Measurements from ENCODE around the gene MDGA2. TPM values are rescaled to one million over a fixed set of nuclear protein-coding genes. Genes with fewer than 3 reads are reported as not detected.

The MDGA2 gene
- total and polyA plus RNA-seq, 2 of the 4 experiments (the other 2 are of a cell fraction), result 0.02 TPM; not detected in 1

GRCh38 chr14:47200740-47201139, 474.7 kb downstream of the MDGA2 start:
- Histone ChIP-seq H3K9ac (ENCODE audit: low read depth, low read length) (no peak overlapping the region), H2BK5ac (ENCODE audit: low read depth, low read length, poor library complexity, severe bottlenecking) (no peak overlapping the region), H3K9me1 (ENCODE audit: insufficient read depth, low read length) (no peaks in the 10 kb centered on the region), H2BK15ac (ENCODE audit: low read depth, low read length) (no peak overlapping the region), H3K14ac (replicated peaks; ENCODE audit: low read depth, low read length) (no peak overlapping the region), H4K20me1 (ENCODE audit: insufficient read depth, low read length) (no peaks in the 10 kb centered on the region), H3K56ac (ENCODE audit: extremely low read depth, insufficient read depth, low read length) (no peak overlapping the region), H3K4ac (ENCODE audit: low read depth, low read length) (no peak overlapping the region), H2AK5ac (ENCODE audit: low read depth, low read length) (no peak overlapping the region), H3K27ac (ENCODE audit: insufficient read depth, low read length) (no peak overlapping the region), H4K91ac (ENCODE audit: insufficient read depth, low read depth, low read length) (no peak overlapping the region), H3K36me3 (ENCODE audit: control insufficient read depth, insufficient read depth, low read length) (no peaks in the 10 kb centered on the region), H2AFZ (replicated peaks; ENCODE audit: low read length, poor library complexity) (no peak overlapping the region), H4K8ac (ENCODE audit: low read depth in 2 of 2, low read length in 2 of 2) (no peak overlapping the region), H3K4me3 (ENCODE audit: insufficient read depth, low read depth, low read length) (no peak overlapping the region), H2BK120ac (ENCODE audit: low read depth, low read length) (no peak overlapping the region), H2AK9ac (replicated peaks; ENCODE audit: low read depth, low read length, poor library complexity) (no peak overlapping the region), H3K9me3 (ENCODE audit: control insufficient read depth, insufficient read depth, low read length) (peaks cover 5% of the 10 kb centered on the region), H3K4me2 (ENCODE audit: low read depth, low read length) (no peak overlapping the region), H3K18ac (ENCODE audit: low read depth, low read length) (no peak overlapping the region), H3K4me1 (ENCODE audit: control insufficient read depth, insufficient read depth, low read length) (no peaks in the 10 kb centered on the region), H2BK20ac (ENCODE audit: low read depth, low read length) (no peak overlapping the region), H3K23ac (ENCODE audit: low read depth, low read length) (no peak overlapping the region), H4K5ac (ENCODE audit: low read depth, low read length) (no peak overlapping the region), H3K27me3 (ENCODE audit: control insufficient read depth, insufficient read depth, low read length) (no peaks in the 10 kb centered on the region), H3K79me1 (ENCODE audit: low read depth in 1 of 2, low read length in 2 of 2) (no peaks in the 10 kb centered on the region)
- WGBS, 2 experiments (ENCODE audit: extremely low coverage in 2 of 2, insufficient read length in 1 of 2), result 69% methylated on average over 14 of the region's 18 CpGs; no CpG with 5 or more reads in 1 of the 2 experiments
- DNase-seq (no peak), ATAC-seq (ENCODE audit: low read depth) (no peak)
- POLR2A ChIA-PET (ENCODE audit: unreplicated experiment), result no interaction called here
- in situ Hi-C loops (cut with MboI; ENCODE audit: low sequenced_read_pairs), result no loop called here
- CTCF ChIA-PET, result no interaction called here
- intact Hi-C loops (cut with micrococcal nuclease), result no loop called here
- dilution Hi-C loops (cut with HindIII; ENCODE audit: low sequenced_read_pairs, unreplicated experiment), result no loop called here
- TF ChIP-seq RAD21 (IDR thresholded peaks at IDR 0.05; ENCODE audit: low read length) (no peak), CHD1 (IDR thresholded peaks at IDR 0.05; ENCODE audit: low read depth, low read length) (no peak), RCOR1 (IDR thresholded peaks at IDR 0.05; ENCODE audit: insufficient replicate concordance, low read length) (no peak), BHLHE40 (IDR thresholded peaks at IDR 0.05; ENCODE audit: low read depth, low read length) (no peak), MAZ (IDR thresholded peaks at IDR 0.05; ENCODE audit: borderline replicate concordance, low read depth, low read length) (no peak), ELK1 (IDR thresholded peaks at IDR 0.05; ENCODE audit: borderline replicate concordance, low read depth, low read length) (no peak), CEBPB (IDR thresholded peaks at IDR 0.05; ENCODE audit: low read depth, low read length) (no peak), RFX5 (IDR thresholded peaks at IDR 0.05; ENCODE audit: low read depth, low read length) (no peak), MXI1 (IDR thresholded peaks at IDR 0.05; ENCODE audit: borderline replicate concordance, low read depth, low read length) (no peak), SMC3 (IDR thresholded peaks at IDR 0.05; ENCODE audit: low read depth, low read length) (no peak), USF2 (IDR thresholded peaks at IDR 0.05; ENCODE audit: low read depth, low read length) (no peak), POLR2A (IDR thresholded peaks at IDR 0.05; ENCODE audit: low read depth, low read length) (no peak), MAFK (IDR thresholded peaks at IDR 0.05; ENCODE audit: low read depth, low read length) (no peak), NFE2L2 (IDR thresholded peaks at IDR 0.05; ENCODE audit: low read depth, low read length) (no peak), FOS (IDR thresholded peaks at IDR 0.05; ENCODE audit: low read depth, low read length) (no peak)
- TF ChIP-seq, protein P1, sequence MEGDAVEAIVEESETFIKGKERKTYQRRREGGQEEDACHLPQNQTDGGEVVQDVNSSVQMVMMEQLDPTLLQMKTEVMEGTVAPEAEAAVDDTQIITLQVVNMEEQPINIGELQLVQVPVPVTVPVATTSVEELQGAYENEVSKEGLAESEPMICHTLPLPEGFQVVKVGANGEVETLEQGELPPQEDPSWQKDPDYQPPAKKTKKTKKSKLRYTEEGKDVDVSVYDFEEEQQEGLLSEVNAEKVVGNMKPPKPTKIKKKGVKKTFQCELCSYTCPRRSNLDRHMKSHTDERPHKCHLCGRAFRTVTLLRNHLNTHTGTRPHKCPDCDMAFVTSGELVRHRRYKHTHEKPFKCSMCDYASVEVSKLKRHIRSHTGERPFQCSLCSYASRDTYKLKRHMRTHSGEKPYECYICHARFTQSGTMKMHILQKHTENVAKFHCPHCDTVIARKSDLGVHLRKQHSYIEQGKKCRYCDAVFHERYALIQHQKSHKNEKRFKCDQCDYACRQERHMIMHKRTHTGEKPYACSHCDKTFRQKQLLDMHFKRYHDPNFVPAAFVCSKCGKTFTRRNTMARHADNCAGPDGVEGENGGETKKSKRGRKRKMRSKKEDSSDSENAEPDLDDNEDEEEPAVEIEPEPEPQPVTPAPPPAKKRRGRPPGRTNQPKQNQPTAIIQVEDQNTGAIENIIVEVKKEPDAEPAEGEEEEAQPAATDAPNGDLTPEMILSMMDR (conservative IDR thresholded peaks at IDR 0.05; ENCODE audit: low read depth, low read length), result no peak
- BruUV-seq (replicated peaks), result no TSS peak

Data from IMR-90 (cell line).